ENCODE measurements around the gene PEMT.

- TF ChIP-seq, protein P1, sequence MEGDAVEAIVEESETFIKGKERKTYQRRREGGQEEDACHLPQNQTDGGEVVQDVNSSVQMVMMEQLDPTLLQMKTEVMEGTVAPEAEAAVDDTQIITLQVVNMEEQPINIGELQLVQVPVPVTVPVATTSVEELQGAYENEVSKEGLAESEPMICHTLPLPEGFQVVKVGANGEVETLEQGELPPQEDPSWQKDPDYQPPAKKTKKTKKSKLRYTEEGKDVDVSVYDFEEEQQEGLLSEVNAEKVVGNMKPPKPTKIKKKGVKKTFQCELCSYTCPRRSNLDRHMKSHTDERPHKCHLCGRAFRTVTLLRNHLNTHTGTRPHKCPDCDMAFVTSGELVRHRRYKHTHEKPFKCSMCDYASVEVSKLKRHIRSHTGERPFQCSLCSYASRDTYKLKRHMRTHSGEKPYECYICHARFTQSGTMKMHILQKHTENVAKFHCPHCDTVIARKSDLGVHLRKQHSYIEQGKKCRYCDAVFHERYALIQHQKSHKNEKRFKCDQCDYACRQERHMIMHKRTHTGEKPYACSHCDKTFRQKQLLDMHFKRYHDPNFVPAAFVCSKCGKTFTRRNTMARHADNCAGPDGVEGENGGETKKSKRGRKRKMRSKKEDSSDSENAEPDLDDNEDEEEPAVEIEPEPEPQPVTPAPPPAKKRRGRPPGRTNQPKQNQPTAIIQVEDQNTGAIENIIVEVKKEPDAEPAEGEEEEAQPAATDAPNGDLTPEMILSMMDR (IDR thresholded peaks at IDR 0.05) = no peak
- no peak for TF ChIP-seq EZH2 (IDR thresholded peaks at IDR 0.05; ENCODE audit: borderline replicate concordance, insufficient read depth, low read depth, low read length, poor library complexity, severe bottlenecking)
Measured at GRCh38 chr17:17554266-17554665, 37.2 kb downstream of the PEMT start.
